ENCODE measurements around the gene CHID1. TPM values are rescaled to one million over a fixed set of nuclear protein-coding genes. Genes with fewer than 3 reads are reported as not detected.

The CHID1 gene
- polyA plus RNA-seq, 3 donors: 100.0 to 125 (median 113) TPM

DNA sequence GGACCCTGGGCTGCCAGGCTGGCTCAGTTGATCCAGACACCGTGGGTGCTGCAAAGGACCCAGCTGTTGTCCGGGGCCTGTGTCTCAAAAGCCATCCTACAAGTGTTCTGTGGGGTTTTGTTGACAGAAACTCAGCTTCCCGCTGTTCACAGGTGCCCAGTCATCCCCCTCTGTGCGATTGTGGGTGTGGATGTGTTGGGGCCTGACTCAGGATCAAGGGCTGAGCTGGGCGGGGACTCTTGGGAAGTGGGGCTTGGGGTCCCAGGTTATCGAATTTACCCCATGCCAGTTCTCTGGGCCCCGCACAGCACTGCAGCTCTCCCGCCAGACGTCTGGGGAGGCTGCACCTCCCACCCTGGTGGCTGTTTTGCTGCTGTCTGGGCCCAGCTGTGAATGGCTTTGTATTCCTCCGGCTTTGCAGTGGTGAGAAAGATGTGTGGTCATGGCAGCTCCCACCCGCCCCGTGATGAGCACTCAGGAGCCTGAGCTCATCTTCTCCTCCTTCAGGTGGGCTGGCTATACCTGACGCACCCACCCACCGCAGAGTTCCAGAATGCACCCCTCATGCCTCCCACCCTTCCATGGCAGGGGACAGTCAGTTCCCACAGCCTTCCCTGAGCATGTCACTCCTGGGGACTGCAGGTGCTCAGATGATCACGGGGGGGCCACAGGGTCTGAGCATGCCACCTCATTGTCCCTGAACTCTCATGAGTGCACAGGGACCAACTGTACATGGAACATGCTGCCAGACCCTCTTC, 11.5 kb upstream of the CHID1 start:
- no peak for DNase-seq (ENCODE audit: extremely low read depth in 1 of 11, low read depth in 9 of 11, low spot score in 4 of 11)

DNA sequence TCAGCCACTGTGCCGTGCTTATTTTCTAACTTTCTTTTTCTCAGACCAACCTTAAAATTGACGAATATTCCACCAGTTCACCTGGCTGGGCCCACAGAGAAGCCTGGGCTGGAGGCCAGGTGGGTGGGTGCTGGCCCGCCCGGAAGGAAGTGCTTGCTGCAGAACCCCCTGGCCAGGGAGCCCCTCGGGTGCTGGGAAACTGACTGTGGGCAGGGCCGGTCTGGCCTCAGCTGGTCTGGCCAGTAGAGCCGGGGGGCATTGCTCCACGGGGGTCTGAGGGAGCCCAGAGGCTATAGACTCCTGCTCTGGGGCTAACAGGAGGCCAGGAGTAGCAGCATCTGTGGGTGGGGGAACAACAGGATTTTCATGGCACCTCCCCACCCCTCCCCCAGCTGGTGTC, 6.8 kb upstream of the CHID1 start:
- DNase-seq (ENCODE audit: extremely low read depth in 1 of 11, low read depth in 9 of 11, low spot score in 4 of 11): no peak

- no peak for DNase-seq (ENCODE audit: extremely low read depth in 1 of 11, low read depth in 9 of 11, low spot score in 4 of 11)
These were observed 4.3 kb upstream of the CHID1 start for GRCh38 chr11:914747-915501.

GRCh38 chr11:914204-914603, 3.6 kb upstream of the CHID1 start:
- no peak for DNase-seq (ENCODE audit: extremely low read depth in 1 of 11, low read depth in 9 of 11, low spot score in 4 of 11)

- DNase-seq (ENCODE audit: extremely low read depth in 1 of 11, low read depth in 9 of 11, low spot score in 4 of 11): no peak
These were observed 2.4 kb upstream of the CHID1 start for GRCh38 chr11:913043-913442.

DNA sequence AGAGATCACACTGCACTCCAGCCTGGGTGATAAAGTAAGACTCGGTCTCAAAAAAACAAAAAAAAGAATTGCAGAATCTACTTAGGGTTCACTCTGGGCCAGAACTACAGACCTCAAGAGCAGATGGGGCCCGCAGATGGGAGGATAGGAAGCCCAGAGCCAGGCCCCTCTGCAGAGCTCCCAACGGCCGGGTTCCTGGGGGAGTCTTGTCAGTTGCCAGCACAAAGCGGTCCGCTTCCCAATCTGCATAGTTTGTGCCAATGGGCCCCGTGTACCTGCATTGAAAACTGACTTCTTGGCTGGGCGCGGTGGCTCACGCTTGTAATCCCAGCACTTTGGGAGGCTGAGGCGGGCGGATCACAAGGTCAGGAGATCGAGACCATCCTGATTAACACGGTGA, 1.7 kb upstream of the CHID1 start:
- no peak for DNase-seq (ENCODE audit: extremely low read depth in 1 of 11, low read depth in 9 of 11, low spot score in 4 of 11)

GRCh38 chr11:911890-912219, 1.2 kb upstream of the CHID1 start:
- DNase-seq (ENCODE audit: extremely low read depth in 1 of 11, low read depth in 9 of 11, low spot score in 4 of 11): no peak

DNA sequence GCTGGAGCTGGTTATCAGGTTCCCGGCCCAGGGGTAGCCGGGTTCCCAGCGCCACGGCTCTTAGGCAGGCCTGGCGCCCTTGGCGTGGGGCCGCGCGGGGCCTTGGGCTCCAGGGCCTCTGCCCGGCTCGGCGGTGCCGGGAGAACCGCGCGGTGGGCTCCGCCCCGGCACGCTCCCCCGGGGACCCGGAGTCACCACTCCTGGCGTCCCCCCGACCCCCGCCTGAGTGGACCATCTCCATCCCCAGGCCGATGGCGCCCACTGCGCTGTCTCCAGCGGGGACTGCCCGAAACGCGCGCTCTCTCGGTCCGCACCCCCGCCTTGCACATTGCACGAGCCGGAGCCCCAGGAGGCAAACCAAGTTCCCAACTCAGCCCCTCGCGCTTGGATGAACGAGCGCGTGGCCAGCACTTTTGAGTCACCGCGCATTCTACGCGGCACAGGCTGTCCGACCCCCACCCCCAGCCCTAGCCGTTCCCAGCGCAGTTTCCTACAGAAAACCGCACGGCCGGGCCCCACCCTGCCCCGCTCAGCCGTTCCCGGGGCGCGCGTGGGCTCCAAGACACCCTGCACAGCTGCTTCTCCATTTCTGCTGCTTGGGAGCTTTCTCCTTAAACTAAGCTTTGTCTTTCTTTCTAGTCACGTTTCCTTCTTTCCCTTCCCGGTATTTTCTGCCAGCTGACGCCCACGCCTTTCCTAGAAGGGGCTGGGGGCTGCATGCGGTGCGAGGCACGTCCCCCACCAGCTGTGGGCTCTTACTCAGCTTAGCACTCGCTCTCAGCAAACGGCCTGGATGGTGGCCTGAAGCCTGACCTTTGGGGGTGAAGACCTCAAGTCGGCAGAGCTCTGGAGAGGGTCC, 650 bp upstream of the CHID1 start:
- no peak for DNase-seq (ENCODE audit: extremely low read depth in 1 of 11, low read depth in 9 of 11, low spot score in 4 of 11)

DNA sequence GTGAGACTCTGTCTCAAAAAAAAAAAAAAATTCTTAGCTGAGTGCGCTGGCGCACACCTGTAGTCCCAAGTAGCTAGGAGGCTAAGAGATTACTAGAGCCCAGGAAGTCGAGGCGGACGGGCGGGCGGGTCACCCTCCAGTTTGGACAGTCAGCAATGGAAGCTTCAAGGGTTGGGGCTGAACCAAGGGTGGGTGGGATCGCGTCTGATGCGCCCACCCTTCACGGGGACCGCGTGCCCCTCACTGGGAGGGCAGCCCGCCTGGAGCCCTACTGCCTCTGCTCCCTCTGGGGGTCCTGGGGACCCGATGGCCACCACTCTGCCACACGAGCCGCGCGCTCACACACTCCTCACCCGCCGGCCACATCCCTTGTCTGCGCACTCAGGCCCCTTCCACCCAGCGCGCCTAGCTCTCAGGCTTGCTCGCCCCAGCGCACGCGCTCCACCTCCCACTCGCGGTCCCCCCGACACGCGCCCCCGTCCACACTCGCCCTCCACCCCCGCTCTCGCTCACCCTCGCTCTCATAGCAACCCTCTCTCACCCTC, 494 bp downstream of the CHID1 start:
- DNase-seq (ENCODE audit: extremely low read depth in 1 of 11, low read depth in 9 of 11, low spot score in 4 of 11): no peak

GRCh38 chr11:909406-909805, 1.2 kb downstream of the CHID1 start:
- DNase-seq (ENCODE audit: extremely low read depth in 1 of 11, low read depth in 9 of 11, low spot score in 4 of 11): no peak

GRCh38 chr11:908273-908672, 2.3 kb downstream of the CHID1 start:
- DNase-seq (ENCODE audit: extremely low read depth in 1 of 11, low read depth in 9 of 11, low spot score in 4 of 11): no peak

DNA sequence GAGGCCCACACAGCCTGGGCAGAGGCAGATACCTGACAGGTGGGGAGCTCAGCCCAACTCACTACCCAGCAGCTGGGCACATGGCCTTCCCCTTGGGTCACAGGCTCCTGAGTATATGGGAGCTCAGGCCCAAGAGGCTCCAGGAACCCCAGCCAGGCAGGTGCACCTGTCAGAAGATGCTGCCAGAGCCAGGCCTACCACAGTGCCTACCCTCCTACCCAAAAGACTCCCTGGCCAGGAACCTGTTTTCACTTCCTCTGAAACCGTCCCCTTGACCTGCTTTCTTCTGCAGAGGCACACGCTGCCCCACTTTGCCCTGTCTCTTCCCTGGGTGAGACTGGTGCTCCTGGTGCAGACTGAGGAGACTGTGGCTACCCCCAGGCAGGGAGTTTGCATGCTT, 2.9 kb downstream of the CHID1 start:
- DNase-seq (ENCODE audit: extremely low read depth in 1 of 11, low read depth in 9 of 11, low spot score in 4 of 11): no peak

DNA sequence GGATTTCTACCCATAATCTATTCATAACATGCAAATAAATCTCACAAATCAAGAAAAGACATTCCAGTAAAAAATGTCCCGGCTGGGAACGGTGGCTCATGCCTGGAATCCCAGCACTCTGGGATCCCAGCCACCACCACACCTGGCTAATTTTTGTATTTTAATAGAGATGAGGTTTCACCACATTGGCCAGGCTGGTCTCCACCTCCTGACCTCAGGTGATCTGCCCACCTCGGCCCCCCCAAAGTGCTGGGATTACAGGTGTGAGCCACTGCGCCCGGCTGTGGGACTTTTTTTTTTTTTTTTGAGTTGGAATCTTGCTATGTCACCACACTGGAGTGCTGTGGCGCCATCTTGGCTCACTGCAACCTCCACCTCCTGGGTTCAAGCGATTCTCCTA, 4.7 kb downstream of the CHID1 start:
- no peak for DNase-seq (ENCODE audit: extremely low read depth in 1 of 11, low read depth in 9 of 11, low spot score in 4 of 11)

GRCh38 chr11:904380-904779, 6.2 kb downstream of the CHID1 start:
- no peak for DNase-seq (ENCODE audit: extremely low read depth in 1 of 11, low read depth in 9 of 11, low spot score in 4 of 11)

DNA sequence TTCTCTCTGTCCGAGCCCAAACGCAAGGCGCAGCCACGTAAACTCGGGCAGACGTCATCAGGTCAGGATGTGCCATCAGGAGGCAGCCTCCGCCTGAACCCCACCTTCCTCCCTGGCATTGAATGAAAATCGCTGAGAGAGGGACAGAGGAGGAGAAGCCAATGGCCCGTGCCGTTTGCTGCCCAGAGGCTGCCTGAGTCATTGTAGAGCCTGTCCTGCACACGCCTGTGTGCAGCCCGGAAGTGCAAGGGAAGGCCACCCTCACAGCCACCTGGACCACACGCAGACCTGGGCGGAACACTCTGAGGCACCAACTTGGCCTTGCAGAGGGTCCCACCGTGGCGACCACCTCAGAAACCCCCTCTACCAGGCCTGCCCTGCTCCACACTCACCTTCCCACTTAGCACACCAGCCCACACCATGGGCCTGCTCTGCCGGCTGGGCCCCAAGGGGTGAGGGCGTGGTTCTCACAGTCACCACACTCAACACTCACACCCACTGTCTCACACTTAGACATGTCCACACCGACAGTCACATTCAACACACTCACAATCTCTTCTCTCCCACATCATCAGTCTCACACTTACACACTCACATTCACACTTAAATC, 9.1 kb downstream of the CHID1 start:
- DNase-seq (ENCODE audit: extremely low read depth in 1 of 11, low read depth in 9 of 11, low spot score in 4 of 11): no peak

- no peak for DNase-seq (ENCODE audit: extremely low read depth in 1 of 11, low read depth in 9 of 11, low spot score in 4 of 11)
These were observed 10.1 kb downstream of the CHID1 start for GRCh38 chr11:900545-900944.

GRCh38 chr11:899724-900123, 10.9 kb downstream of the CHID1 start:
- no peak for DNase-seq (ENCODE audit: extremely low read depth in 1 of 11, low read depth in 9 of 11, low spot score in 4 of 11)

DNA sequence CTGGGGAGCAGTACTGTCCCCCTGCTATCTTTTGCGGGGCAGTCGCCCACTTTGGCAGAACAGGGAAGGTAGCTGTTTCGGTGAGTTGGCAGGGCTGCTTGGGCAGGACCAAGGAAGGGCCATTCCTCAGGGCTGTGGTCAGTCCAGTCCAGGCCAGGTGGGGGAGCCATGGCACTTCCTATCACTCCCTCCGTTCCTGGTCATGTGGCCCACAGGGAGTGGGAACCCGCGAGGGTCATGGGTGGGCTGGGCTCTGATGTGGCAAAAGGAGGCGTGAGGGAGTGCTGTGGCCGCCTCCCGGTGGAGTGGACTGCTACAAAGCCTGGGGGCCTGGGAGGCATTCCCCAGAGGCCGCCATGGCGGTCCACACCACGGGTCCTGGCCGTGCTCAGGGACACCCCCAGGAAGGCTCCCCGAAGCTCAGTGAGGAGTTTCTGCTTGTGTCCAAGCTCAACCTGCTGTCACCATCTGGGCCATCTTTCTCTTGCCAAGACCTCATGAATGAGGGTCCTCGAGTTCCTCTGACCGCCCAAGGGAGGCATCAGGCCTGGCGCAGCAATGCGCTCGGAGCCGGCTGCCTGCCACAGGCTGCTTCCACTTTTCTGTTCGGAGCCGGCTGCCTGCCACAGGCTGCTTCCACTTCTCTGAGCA, 11.9 kb downstream of the CHID1 start:
- DNase-seq (ENCODE audit: extremely low read depth in 1 of 11, low read depth in 9 of 11, low spot score in 4 of 11): no peak

DNA sequence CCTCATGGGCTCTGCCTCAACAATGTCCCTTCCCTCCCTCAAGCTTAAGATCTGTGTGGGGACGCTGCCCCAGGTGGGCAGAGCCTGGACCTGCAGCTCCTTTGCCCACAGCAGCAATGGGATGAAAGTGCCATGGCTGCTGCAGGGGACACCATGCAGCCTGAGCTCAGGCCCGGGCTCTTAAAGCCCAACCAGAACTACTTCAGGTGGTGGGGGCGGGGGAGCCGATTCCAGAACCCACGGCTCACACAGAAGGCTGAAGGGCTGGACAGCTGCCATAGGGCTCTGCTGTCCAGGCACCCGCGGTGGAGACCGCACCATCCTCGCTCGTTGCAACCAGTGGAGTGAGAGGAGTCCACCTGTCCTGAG, 12.5 kb downstream of the CHID1 start:
- peak in 1 of 11 donors; percentile 15 for DNase-seq (ENCODE audit: extremely low read depth in 1 of 11, low read depth in 9 of 11, low spot score in 4 of 11)
